ENCODE results near the gene ENTPD6.

The ENTPD6 gene

GRCh38 chr20:25252686-25253421 lies 57.3 kb downstream of the ENTPD6 start:
- in situ Hi-C loops (cut with HindIII; ENCODE audit: low sequenced_read_pairs), result no loop called here

GRCh38 chr20:25253606-25254275 lies 58.2 kb downstream of the ENTPD6 start:
- in situ Hi-C loops (cut with HindIII; ENCODE audit: low sequenced_read_pairs), result no loop called here

GRCh38 chr20:25254571-25254970 lies 59.1 kb downstream of the ENTPD6 start:
- in situ Hi-C loops (cut with HindIII; ENCODE audit: low sequenced_read_pairs), result no loop called here

GRCh38 chr20:25254986-25255680 lies 59.6 kb downstream of the ENTPD6 start:
- in situ Hi-C loops (cut with HindIII; ENCODE audit: low sequenced_read_pairs), result no loop called here

GRCh38 chr20:25256226-25256859 lies 60.8 kb downstream of the ENTPD6 start:
- in situ Hi-C loops (cut with HindIII; ENCODE audit: low sequenced_read_pairs), result no loop called here

GRCh38 chr20:25257130-25257529 lies 61.6 kb downstream of the ENTPD6 start:
- in situ Hi-C loops (cut with HindIII; ENCODE audit: low sequenced_read_pairs), result no loop called here

- in situ Hi-C loops (cut with HindIII; ENCODE audit: low sequenced_read_pairs), result no loop called here
Measured at GRCh38 chr20:25257756-25258475, 62.4 kb downstream of the ENTPD6 start.

- in situ Hi-C loops (cut with HindIII; ENCODE audit: low sequenced_read_pairs), result no loop called here
Measured at GRCh38 chr20:25258476-25258805, 62.9 kb downstream of the ENTPD6 start.

- in situ Hi-C loops (cut with HindIII; ENCODE audit: low sequenced_read_pairs), result no loop called here
Measured at GRCh38 chr20:25258828-25259227, 63.3 kb downstream of the ENTPD6 start.

GRCh38 chr20:25259358-25259757 lies 63.8 kb downstream of the ENTPD6 start:
- in situ Hi-C loops (cut with HindIII; ENCODE audit: low sequenced_read_pairs), result no loop called here

- in situ Hi-C loops (cut with HindIII; ENCODE audit: low sequenced_read_pairs), result loop anchor here (10.0 kb wide), 1 partner anchor 55 kb away; no protein-coding TSS in a partner anchor
Measured at GRCh38 chr20:25259788-25260254, 64.3 kb downstream of the ENTPD6 start.

- in situ Hi-C loops (cut with HindIII; ENCODE audit: low sequenced_read_pairs), result loop anchor here (10.0 kb wide), 1 partner anchor 56 kb away; no protein-coding TSS in a partner anchor
Measured at GRCh38 chr20:25260770-25261437, 65.4 kb downstream of the ENTPD6 start.

GRCh38 chr20:25269057-25269832 lies 73.7 kb downstream of the ENTPD6 start:
- in situ Hi-C loops (cut with HindIII; ENCODE audit: low sequenced_read_pairs), result loop anchor here (10.0 kb wide), 1 partner anchor 64 kb away; no protein-coding TSS in a partner anchor

- in situ Hi-C loops (cut with HindIII; ENCODE audit: low sequenced_read_pairs), result loop anchor here (10.0 kb wide), 1 partner anchor 65 kb away; no protein-coding TSS in a partner anchor
Measured at GRCh38 chr20:25269833-25270170, 74.3 kb downstream of the ENTPD6 start.

- in situ Hi-C loops (cut with HindIII; ENCODE audit: low sequenced_read_pairs), result no loop called here
Measured at GRCh38 chr20:25270829-25271251, 75.3 kb downstream of the ENTPD6 start.

GRCh38 chr20:25271486-25272222 lies 76.1 kb downstream of the ENTPD6 start:
- in situ Hi-C loops (cut with HindIII; ENCODE audit: low sequenced_read_pairs), result no loop called here

GRCh38 chr20:25272223-25273000 lies 76.9 kb downstream of the ENTPD6 start:
- in situ Hi-C loops (cut with HindIII; ENCODE audit: low sequenced_read_pairs), result no loop called here

- in situ Hi-C loops (cut with HindIII; ENCODE audit: low sequenced_read_pairs), result no loop called here
Measured at GRCh38 chr20:25273046-25273445, 77.5 kb downstream of the ENTPD6 start.
